SK-N-SH treated with all-trans-retinoic acid at 6 μM for 48 hours (cell line): Measurements from ENCODE around the gene NUBPL.

Source experiments
- ATAC-seq: fragments of 200-7000 bp; cut with Tn5 transposase; 3 replicates; pipeline ENCODE4 v1.9.1; 2020; ENCODE audit warnings: mild to moderate bottlenecking, moderate library complexity
- CREB5 ChIP-seq: fragments of 250-450 bp; sonication (Bioruptor Pico); IDR thresholded peaks from 2 replicates; pipeline ENCODE4 v1.5.1; 2020; ENCODE audit warnings: low read depth, mild to moderate bottlenecking, moderate library complexity
- CSDC2 ChIP-seq: fragments of 250-450 bp; sonication (Bioruptor Pico); IDR thresholded peaks from 2 replicates; pipeline ENCODE4 v1.5.0; 2020; ENCODE audit warnings: mild to moderate bottlenecking, moderate library complexity
- ESRRG ChIP-seq: fragments of 250-450 bp; sonication (Bioruptor Pico); IDR thresholded peaks from 2 replicates; pipeline ENCODE4 v1.6.1; 2021; ENCODE audit warnings: mild to moderate bottlenecking
- GLIS3 ChIP-seq: fragments of 250-450 bp; sonication (Bioruptor Pico); IDR thresholded peaks from 2 replicates; pipeline ENCODE4 v1.5.0; 2020; ENCODE audit warnings: mild to moderate bottlenecking, moderate library complexity
- ISL1 ChIP-seq: fragments of 250-450 bp; sonication (Bioruptor Pico); IDR thresholded peaks from 2 replicates; pipeline ENCODE4 v2.1.2; 2022; ENCODE audit warnings: mild to moderate bottlenecking, moderate library complexity
- OSR1 ChIP-seq: fragments of 250-450 bp; sonication (Bioruptor Pico); IDR thresholded peaks from 2 replicates; pipeline ENCODE4 v1.8.0; 2022; ENCODE audit warnings: moderate library complexity, mild to moderate bottlenecking, inconsistent platforms
- PATZ1 ChIP-seq: fragments of 250-450 bp; sonication (Bioruptor Pico); IDR thresholded peaks from 2 replicates; pipeline ENCODE4 v1.8.0; 2020; ENCODE audit warnings: mild to moderate bottlenecking, moderate library complexity, borderline replicate concordance
- POU6F1 ChIP-seq: fragments of 250-450 bp; sonication (Bioruptor Pico); IDR thresholded peaks from 2 replicates; pipeline ENCODE4 v1.8.0; 2021; ENCODE audit warnings: low read depth, mild to moderate bottlenecking, moderate library complexity, borderline replicate concordance
- PPARA ChIP-seq: fragments of 250-450 bp; sonication (Bioruptor Pico); IDR thresholded peaks from 2 replicates; pipeline ENCODE4 v1.5.0; 2020; ENCODE audit warnings: mild to moderate bottlenecking, borderline replicate concordance
- RARB ChIP-seq: fragments of 250-450 bp; sonication (Bioruptor Pico); IDR thresholded peaks from 2 replicates; pipeline ENCODE4 v1.8.0; 2021; ENCODE audit warnings: mild to moderate bottlenecking, moderate library complexity
- SNAI2 ChIP-seq: fragments of 250-450 bp; sonication (Bioruptor Pico); IDR thresholded peaks from 2 replicates; pipeline ENCODE4 v1.5.0; 2020; ENCODE audit warnings: mild to moderate bottlenecking, moderate library complexity
- TCF4 ChIP-seq: fragments of 250-450 bp; sonication (Bioruptor Pico); IDR thresholded peaks from 2 replicates; pipeline ENCODE4 v1.8.0; 2021; ENCODE audit warnings: mild to moderate bottlenecking, moderate library complexity, borderline replicate concordance
- TSHZ2 ChIP-seq: fragments of 250-450 bp; sonication (Bioruptor Pico); IDR thresholded peaks from 2 replicates; pipeline ENCODE4 v1.5.0; 2020; ENCODE audit warnings: mild to moderate bottlenecking, moderate library complexity
- ZC3H10 ChIP-seq: fragments of 250-450 bp; sonication (Bioruptor Pico); IDR thresholded peaks from 2 replicates; pipeline ENCODE4 v1.5.1; 2021; ENCODE audit warnings: mild to moderate bottlenecking, moderate library complexity
- ZFP3 ChIP-seq: fragments of 250-450 bp; sonication (Bioruptor Pico); IDR thresholded peaks from 2 replicates; pipeline ENCODE4 v1.5.0; 2020; ENCODE audit warnings: mild to moderate bottlenecking, moderate library complexity
- ZFP30 ChIP-seq: fragments of 450-650 bp; formaldehyde crosslinking; IDR thresholded peaks from 2 replicates; pipeline ENCODE4 v1.5.0; 2022; ENCODE audit warnings: mild to moderate bottlenecking, moderate library complexity
- ZNF565 ChIP-seq: fragments of 450-650 bp; formaldehyde crosslinking; conservative IDR thresholded peaks from 2 replicates; pipeline ENCODE4 v1.5.0; 2020; ENCODE audit warnings: low read depth, mild to moderate bottlenecking, moderate library complexity
- ZNF70 ChIP-seq: fragments of 450-650 bp; formaldehyde crosslinking; IDR thresholded peaks from 2 replicates; pipeline ENCODE4 v1.5.0; 2020; ENCODE audit warnings: mild to moderate bottlenecking, moderate library complexity
- ZNF8 ChIP-seq: fragments of 450-650 bp; formaldehyde crosslinking; IDR thresholded peaks from 2 replicates; pipeline ENCODE4 v1.5.0; 2020; ENCODE audit warnings: mild to moderate bottlenecking, moderate library complexity

The NUBPL gene

GRCh38 chr14:31561155-31561846, at the start of gene NUBPL:
NUBPL (plus strand) TSS chr14:31561404; CDS start chr14:31561440, 36 bp downstream.
- peak; percentile 94 for ATAC-seq
- TF ChIP-seq TSHZ2 (no peak), ZNF70 (CRISPR knock-in tag) (no peak), ZC3H10 (CRISPR knock-in tag) (no peak), PATZ1 (CRISPR knock-in tag) (0 out of 2 replicates have a peak, but pooled peaks have one; percentile 16), ISL1 (CRISPR knock-in tag) (no peak), ZNF8 (CRISPR knock-in tag) (no peak), PPARA (no peak; the same call in 1 of the 2 replicates)
- TF ChIP-seq, all 23 proteins: peak for 1

GRCh38 chr14:31527087-31527486, 34.1 kb upstream of the NUBPL start:
- no peak for ATAC-seq
- TF ChIP-seq ZNF565 (CRISPR knock-in tag), result no peak
- no peak for TF ChIP-seq ZFP30 (CRISPR knock-in tag)
- TF ChIP-seq ZC3H10 (CRISPR knock-in tag), result no peak
- no peak for TF ChIP-seq ISL1 (CRISPR knock-in tag)

GRCh38 chr14:31527546-31527945, 33.7 kb upstream of the NUBPL start:
- ATAC-seq, result no peak
- no peak for TF ChIP-seq CSDC2
- TF ChIP-seq RARB (CRISPR knock-in tag), result no peak
- no peak for TF ChIP-seq ESRRG (CRISPR knock-in tag)
- TF ChIP-seq ZC3H10 (CRISPR knock-in tag), result no peak
- no peak for TF ChIP-seq ZNF8 (CRISPR knock-in tag)
- no peak for TF ChIP-seq ZNF70 (CRISPR knock-in tag)
- TF ChIP-seq GLIS3 (CRISPR knock-in tag), result no peak
- no peak for TF ChIP-seq PATZ1 (CRISPR knock-in tag)
- TF ChIP-seq ZFP3 (CRISPR knock-in tag), result no peak
- TF ChIP-seq CREB5, result no peak
- TF ChIP-seq POU6F1 (CRISPR knock-in tag), result no peak
- no peak for TF ChIP-seq TCF4 (CRISPR knock-in tag)

- ATAC-seq, result no peak
- TF ChIP-seq PPARA (no peak), TSHZ2 (no peak), SNAI2 (no peak), OSR1 (CRISPR knock-in tag) (no peak), ESRRG (CRISPR knock-in tag) (no peak), ISL1 (CRISPR knock-in tag) (no peak), TCF4 (CRISPR knock-in tag) (no peak), ZFP3 (CRISPR knock-in tag) (no peak), ZFP30 (CRISPR knock-in tag) (no peak), ZNF565 (CRISPR knock-in tag) (no peak), POU6F1 (CRISPR knock-in tag) (no peak)
These were observed 32.2 kb upstream of the NUBPL start for GRCh38 chr14:31529053-31529452.
